ENCODE results near the gene CIRBP.

CIRBP gene

GRCh38 chr19:1282588-1283206 is 13.6 kb downstream of the CIRBP start:
- DNase-seq: no peak

GRCh38 chr19:1283207-1283916 is 14.2 kb downstream of the CIRBP start:
- no peak for DNase-seq

GRCh38 chr19:1283917-1284292 is 14.8 kb downstream of the CIRBP start:
- DNase-seq: no peak

GRCh38 chr19:1284293-1284978 is 15.3 kb downstream of the CIRBP start:
- no peak for DNase-seq

GRCh38 chr19:1284979-1285736 is 16.0 kb downstream of the CIRBP start:
- no peak for DNase-seq

- no peak for DNase-seq
Measured at GRCh38 chr19:1285737-1286360, 16.7 kb downstream of the CIRBP start, which contains the start of gene EFNA2. EFNA2 (plus strand) TSS chr19:1285873; CDS start chr19:1286169, 296 bp downstream.

GRCh38 chr19:1286487-1287353 is 17.6 kb downstream of the CIRBP start:
- no peak for DNase-seq

- no peak for DNase-seq
Measured at GRCh38 chr19:1287354-1288225, 18.5 kb downstream of the CIRBP start.

- no peak for DNase-seq
Measured at GRCh38 chr19:1288226-1288612, 19.1 kb downstream of the CIRBP start.

- DNase-seq: no peak
Measured at GRCh38 chr19:1288833-1289685, 19.9 kb downstream of the CIRBP start.

- no peak for DNase-seq
Measured at GRCh38 chr19:1289686-1290025, 20.5 kb downstream of the CIRBP start.

GRCh38 chr19:1290196-1290702 is 21.1 kb downstream of the CIRBP start:
- no peak for DNase-seq

- DNase-seq: no peak
Measured at GRCh38 chr19:1290703-1291651, 21.8 kb downstream of the CIRBP start.

GRCh38 chr19:1291761-1292418 is 22.8 kb downstream of the CIRBP start:
- DNase-seq: no peak

- no peak for DNase-seq
Measured at GRCh38 chr19:1292419-1293151, 23.5 kb downstream of the CIRBP start.

GRCh38 chr19:1293782-1294604 is 24.9 kb downstream of the CIRBP start:
- DNase-seq: no peak
